Stimulated activated CD4-positive, alpha-beta T cell treated with anti-CD3 and anti-CD28 coated beads, Interleukin-4, amount 100 ng/mL, for 1 hour (primary cell): ENCODE measurements around the gene DSG2.

Experiments
- DNase-seq: peaks from one replicate; pipeline ENCODE4 v3.0.0-alpha.2; 2020

DSG2 gene

DNA sequence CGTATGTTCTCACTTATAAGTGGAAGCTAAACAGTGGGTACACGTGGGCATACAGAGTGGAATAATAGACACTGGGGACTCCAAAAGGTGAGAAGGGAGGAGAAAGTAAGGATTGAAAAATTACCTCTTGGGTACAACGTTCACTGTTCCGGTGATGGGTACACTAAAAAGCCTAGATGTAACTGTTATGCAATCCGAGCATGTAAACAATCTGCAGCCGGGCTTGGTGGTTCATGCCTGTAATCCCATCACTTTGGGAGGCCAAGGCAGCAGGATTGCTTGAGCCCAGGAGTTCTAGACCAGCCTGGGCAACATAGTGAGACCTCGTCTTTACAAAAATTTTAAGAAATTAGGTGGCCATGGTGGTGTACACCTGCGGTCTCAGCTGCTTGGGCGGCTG is 60.6 kb downstream of the DSG2 start:
- DNase-seq, result no peak

GRCh38 chr18:31562726-31563125 is 64.7 kb downstream of the DSG2 start:
- DNase-seq, result no peak

- DNase-seq, result no peak
These were observed 65.8 kb downstream of the DSG2 start for GRCh38 chr18:31563778-31564177.

DNA sequence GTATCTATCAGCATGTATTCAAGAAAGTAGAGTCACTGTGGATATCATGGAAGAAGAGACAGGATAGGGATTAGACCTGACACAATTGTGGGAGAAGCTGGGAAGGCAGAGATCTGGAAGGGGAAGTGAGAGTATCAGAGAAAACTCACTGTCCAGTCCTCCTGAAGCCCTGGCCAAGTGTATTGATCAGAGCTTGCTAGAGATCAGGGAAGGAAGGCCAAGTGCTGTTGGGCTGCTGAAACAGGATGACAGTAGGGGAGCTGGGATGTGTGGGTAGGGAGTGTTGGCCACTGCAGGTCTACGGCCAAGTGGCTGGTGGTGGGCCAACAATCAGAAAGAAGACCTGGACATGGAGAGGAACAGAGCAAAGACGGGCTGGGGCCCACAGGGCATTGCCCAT is 67.4 kb downstream of the DSG2 start:
- DNase-seq, result no peak

DNA sequence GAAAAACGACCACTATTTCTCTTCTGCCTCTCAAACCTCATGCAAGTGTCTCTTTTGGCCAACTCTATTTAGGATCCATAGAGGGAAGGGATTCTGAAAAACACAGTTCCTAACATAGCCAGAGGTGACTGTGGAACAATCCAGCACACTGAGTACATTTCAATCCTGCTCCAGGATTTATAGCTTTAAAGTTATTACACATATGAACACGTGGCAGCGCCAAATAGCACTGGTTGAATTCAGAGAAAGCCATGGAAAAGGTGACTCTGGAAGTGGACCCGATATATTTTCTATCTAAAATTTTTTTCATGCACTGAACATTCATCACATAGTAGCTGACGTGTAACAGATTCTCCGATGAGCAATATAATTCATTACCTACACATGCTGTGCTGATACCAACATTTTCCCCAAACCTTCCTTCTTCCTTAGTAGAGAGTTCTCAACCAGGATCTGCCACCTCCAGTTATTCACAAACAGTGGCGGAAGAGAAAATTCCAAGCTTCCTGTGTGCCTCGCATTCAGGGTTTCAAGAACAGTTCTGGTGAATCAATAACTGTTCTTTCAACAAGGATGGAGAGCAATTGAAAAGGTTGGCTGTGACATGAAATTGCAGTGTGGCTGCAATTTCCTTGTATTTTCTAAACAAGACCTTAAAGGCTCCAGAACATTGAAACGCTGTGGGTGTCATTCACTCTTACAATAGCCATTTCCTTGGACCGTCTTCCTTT is 68.0 kb downstream of the DSG2 start:
- DNase-seq, result no peak

GRCh38 chr18:31566576-31567306 is 68.8 kb downstream of the DSG2 start:
- no peak for DNase-seq

DNA sequence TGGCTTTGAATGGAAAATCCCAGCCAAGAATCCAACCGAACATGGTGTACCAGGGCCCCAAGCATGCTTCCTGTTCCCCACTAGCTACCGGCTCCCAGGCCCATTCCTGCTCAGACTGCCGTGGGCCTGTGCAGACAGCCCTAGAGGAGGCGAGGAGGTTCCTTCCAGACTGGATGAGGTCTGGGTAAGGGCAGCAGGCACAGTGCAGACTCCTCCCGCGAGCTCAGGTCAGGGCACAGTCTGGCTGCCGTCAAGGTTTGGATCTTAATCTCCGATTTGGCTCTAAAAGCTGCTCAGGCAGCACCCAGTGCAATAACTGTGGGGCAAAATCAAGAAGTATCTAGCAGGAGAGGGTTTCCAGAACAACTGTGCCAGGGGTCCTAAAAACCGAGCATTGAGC is 74.4 kb downstream of the DSG2 start:
- no peak for DNase-seq

- DNase-seq, result no peak
These were observed 75.1 kb downstream of the DSG2 start for GRCh38 chr18:31573051-31573450.

GRCh38 chr18:31574359-31574758 is 76.4 kb downstream of the DSG2 start:
- DNase-seq, result no peak

DNA sequence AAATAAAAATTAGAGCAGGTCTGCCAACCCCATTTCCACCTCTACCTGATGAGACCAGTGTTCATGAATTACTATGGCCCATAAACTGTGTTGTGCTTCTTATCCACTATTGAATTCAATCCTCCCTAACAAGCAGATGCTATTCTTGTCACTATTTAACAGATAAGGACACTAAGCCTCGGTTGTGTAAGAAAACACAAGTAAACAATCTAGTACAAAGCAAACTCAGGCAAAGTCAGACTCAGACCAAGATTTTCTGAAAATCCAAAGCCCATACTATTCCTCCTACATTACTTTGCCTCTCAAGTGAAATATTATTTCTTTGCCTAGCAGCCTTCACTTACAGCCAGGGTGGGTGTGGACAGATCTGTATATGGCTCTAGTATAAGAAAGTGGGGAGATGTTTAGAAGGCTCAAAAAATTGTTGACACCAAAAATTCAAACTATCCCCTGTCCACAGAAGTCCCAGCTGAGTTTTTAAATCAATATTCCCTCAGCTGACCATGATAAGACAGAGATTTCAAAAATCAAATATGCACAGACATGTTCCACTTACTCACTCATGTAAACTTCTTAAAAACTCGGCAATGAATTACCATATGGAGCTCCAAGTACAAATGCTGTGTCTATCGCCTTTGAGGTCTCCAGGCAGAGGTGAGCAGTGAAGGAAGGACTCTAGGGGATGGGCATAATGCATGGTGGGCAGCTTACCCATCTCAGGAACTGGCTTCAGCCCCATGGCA is 77.7 kb downstream of the DSG2 start:
- DNase-seq, result no peak

DNA sequence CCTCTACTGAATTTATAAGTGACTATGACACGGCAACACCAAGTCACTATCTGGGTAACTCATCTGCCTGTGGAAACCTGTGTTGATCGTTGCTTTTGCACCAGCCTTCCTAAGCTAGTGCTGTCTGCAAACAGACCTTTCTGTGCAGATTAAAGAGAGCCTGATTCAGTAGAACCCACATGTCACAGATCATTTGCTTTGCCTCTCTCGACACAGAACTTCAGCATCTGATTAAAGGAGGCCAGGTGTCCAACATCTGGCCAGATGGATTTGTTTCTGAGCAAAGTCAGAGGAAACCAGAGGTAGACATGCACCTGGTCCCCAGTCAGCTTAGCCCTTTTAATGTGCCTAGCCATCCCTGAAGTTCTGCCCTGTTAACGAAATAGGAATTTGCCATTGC is 78.7 kb downstream of the DSG2 start:
- DNase-seq, result no peak

- DNase-seq, result no peak
These were observed 79.2 kb downstream of the DSG2 start for GRCh38 chr18:31577195-31577594.

- no peak for DNase-seq
These were observed 80.1 kb downstream of the DSG2 start for GRCh38 chr18:31578126-31578525.

- DNase-seq, result no peak
These were observed 81.4 kb downstream of the DSG2 start for GRCh38 chr18:31579375-31579774.

DNA sequence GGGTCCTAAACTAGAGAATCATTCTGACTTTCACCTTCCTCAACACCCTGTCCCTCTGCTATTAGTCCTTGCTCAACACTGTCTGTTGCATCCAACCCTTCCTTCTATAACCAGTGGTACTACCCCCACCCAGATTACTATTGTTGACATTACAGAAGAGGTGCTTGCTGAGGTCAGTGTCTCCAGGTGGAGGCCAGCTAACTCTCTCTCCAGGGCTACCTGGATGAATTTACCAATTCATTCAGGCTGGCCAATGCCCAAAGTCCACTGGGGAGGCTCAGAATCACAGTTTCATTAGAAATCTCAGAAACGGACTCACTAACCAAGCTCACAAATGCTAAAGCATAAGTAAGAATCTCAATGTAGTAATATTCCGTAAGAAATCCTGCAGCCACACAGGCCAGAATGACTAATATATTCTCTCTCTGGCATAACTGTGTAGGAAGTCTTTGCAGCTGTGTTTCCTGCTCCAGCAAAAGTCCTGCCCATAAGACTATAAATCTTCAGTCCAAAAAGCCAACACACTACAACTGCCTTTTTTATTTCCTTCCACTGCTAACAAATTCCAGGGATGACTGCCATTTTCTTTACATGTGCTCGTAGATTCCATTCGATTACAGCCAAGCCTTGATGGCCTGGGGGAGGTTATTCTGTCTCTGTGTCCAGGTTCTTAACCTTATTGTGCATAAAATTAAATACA is 83.7 kb downstream of the DSG2 start:
- no peak for DNase-seq

DNA sequence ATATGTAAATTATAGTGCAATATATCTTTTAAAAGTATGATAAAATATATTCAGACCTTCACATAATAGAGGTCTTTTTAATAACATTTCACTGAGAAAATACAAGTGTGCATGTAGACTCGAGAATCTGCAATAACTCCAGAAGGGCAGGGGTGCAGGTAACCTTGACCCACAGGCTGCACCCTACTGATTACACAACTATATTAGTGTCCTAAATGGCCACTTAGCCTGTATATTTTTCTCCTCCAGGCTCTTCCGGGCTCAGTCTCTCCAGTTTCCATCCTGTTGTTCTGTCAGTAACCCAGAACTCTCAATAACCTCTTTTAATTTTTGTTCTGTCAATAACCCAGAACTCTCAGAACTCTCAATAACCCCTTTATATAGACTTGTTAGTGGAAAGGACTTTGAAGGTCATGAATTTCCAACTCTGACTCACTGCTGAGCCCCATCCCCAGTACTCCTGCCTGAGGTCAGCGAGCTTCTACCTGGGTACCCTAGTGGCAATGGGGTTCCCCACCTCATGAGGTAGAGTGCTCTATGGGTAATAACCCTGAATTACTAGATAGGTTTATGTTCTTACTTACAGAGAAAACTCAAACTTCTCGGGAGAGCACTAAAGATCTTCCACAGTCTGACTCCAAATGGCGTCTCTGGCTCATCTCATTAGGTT is 85.3 kb downstream of the DSG2 start:
- no peak for DNase-seq

- no peak for DNase-seq
These were observed 88.0 kb downstream of the DSG2 start for GRCh38 chr18:31585991-31586390.

GRCh38 chr18:31586616-31587015 is 88.6 kb downstream of the DSG2 start:
- DNase-seq, result no peak

DNA sequence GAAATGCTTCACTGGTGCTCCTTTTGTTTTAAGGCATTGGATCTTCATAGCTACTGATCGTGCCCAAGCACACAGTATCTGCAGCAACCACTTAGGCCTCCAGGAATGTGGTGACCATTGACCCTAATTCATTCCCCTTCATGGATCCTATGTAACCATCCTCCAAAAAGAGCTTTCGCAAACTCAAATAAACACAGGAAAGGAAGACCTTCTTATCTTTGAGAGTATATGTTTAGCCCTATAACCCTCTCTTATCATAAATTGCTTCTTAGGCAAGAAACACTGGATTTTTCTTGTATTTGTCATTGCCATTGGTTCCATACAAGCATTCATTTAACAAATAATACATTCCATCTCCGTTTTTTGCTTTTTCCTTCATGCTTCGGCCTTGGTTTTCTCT is 89.6 kb downstream of the DSG2 start:
- no peak for DNase-seq

DNA sequence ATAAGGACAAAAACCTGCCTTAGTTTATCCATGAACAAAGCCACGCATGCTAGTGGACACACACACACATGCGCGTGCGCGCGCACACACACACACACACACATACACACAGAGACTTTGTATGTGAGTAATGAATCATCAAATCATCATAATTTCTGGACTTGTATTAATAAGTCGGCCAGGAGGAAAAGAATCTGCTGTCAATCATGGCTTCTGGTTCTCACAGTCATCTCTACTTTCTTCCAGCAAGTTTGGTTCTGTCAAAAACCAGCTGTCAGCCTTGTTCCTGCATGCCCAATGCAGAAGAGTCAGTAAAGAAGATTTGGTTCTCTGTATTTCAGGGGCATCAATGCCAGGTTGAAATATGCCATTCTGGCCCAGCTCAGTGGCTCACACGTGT is 92.6 kb downstream of the DSG2 start:
- no peak for DNase-seq

GRCh38 chr18:31591113-31591512 is 93.1 kb downstream of the DSG2 start:
- no peak for DNase-seq

GRCh38 chr18:31591628-31592027 is 93.7 kb downstream of the DSG2 start, which contains the start of gene TTR:
TTR (plus strand) TSS chr18:31591877; CDS start chr18:31591903, 26 bp downstream.
- no peak for DNase-seq
